K562 (cell line): ENCODE results near the gene ENDOD1. TPM values are rescaled to one million over a fixed set of nuclear protein-coding genes. Genes with fewer than 3 reads are reported as not detected.
A peak's percentile ranks its signal among the peaks of the same experiment; 100 is the strongest.

Experiments used
- ATAC-seq: fragments of 200-7000 bp; cut with Tn5 transposase; 3 replicates; pipeline ENCODE4 v1.9.1; 2020; ENCODE audit warnings: moderate library complexity
- BruUV-seq: library from RNA; stranded (reverse); fragments of 400-500 nt; replicated peaks from 2 replicates; lab custom pipeline; 2021; lab: Mats Ljungman, UMichigan
- CTCF ChIA-PET: fragments of 300-600 bp; formaldehyde crosslinking; extraction: SDS; loops from one replicate; lab custom pipeline; 2021; ENCODE audit warnings: low intra/inter-chr PET ratio; lab: Yijun Ruan, JAX
- POLR2A ChIA-PET: fragments of 300-600, 350-650 bp; sonication (Branson Sonifier 250); formaldehyde crosslinking; extraction: SDS; loops from one replicate; lab custom pipeline; 2021; ENCODE audit warnings: antibody characterized with exemption, inconsistent platforms; lab: Yijun Ruan, JAX
- DNase-seq, 4 experiments: peaks; one replicate each; pipeline versions ENCODE4 v3.0.0 to v3.0.0-alpha.2; 2011 to 2018; ENCODE audit warnings: low spot score in 3 of 4, mixed read lengths in 3 of 4; ENCODE audit errors: extremely low read depth in 1 of 4
- FAIRE-seq: peaks from 2 replicates; lab custom pipeline; 2011; peaks lifted over from hg19 to GRCh38; lab: Jason Lieb, UNC
- H2AFZ ChIP-seq: 2 replicates; pipeline ENCODE4 v1.6.0; 2011; ENCODE audit warnings: low read depth, low read length, control low read depth, inconsistent platforms
- H3K27ac ChIP-seq: fragments of 200-600 bp; 3 replicates; pipeline ENCODE4 v1.8.0; 2011; ENCODE audit warnings: low read depth, mild to moderate bottlenecking, control low read depth, inconsistent platforms, low read length, moderate library complexity, mixed read lengths; ENCODE audit errors: extremely low read depth
- H3K27me3 ChIP-seq, 2 experiments: fragments of 300-600 bp in 1 of 2; 2 replicates in 1 of 2; 3 replicates in 1 of 2; pipeline versions ENCODE4 v1.6.0 to v1.8.0; 2011; ENCODE audit warnings: inconsistent platforms in 2 of 2, low read length in 2 of 2, mild to moderate bottlenecking in 1 of 2, mixed read lengths in 1 of 2, moderate library complexity in 1 of 2; ENCODE audit not compliant: control insufficient read depth in 2 of 2, insufficient read depth in 2 of 2
- H3K36me3 ChIP-seq: fragments of 300-600 bp; 3 replicates; pipeline ENCODE4 v1.8.0; 2011; ENCODE audit warnings: mild to moderate bottlenecking, low read length, inconsistent platforms; ENCODE audit not compliant: control insufficient read depth, insufficient read depth
- H3K4me1 ChIP-seq, 2 experiments: fragments of 200-600 bp in 1 of 2; replicated peaks in 1 of 2; 2 replicates in 1 of 2; 3 replicates in 1 of 2; pipeline versions ENCODE4 v1.5.1 to v1.8.0; 2011; ENCODE audit warnings: inconsistent platforms in 2 of 2, low read length in 2 of 2, mild to moderate bottlenecking in 1 of 2, mixed read lengths in 1 of 2, moderate library complexity in 1 of 2; ENCODE audit not compliant: control insufficient read depth in 2 of 2, insufficient read depth in 2 of 2
- H3K4me2 ChIP-seq: 2 replicates; pipeline ENCODE4 v1.6.1; 2011; ENCODE audit warnings: low read length, control low read depth, inconsistent platforms, mixed read lengths; ENCODE audit not compliant: insufficient read depth
- H3K4me3 ChIP-seq: fragments of 200-600 bp; sonication (generic), shearing (Covaris generic); 2 replicates; pipeline ENCODE4 v1.5.1; 2016; ENCODE audit warnings: control low read depth, inconsistent platforms
- H3K79me2 ChIP-seq: fragments of 200-600 bp; 3 replicates; pipeline ENCODE4 v1.8.0; 2011; ENCODE audit warnings: low read length, inconsistent platforms; ENCODE audit not compliant: control insufficient read depth, insufficient read depth
- H3K9ac ChIP-seq, 2 experiments: 2 replicates each; pipeline versions ENCODE4 v1.6.0 to v1.6.1; 2011; ENCODE audit warnings: low read depth in 2 of 2, low read length in 2 of 2, control low read depth in 1 of 2, inconsistent platforms in 1 of 2, mild to moderate bottlenecking in 1 of 2, mixed read lengths in 1 of 2; ENCODE audit not compliant: insufficient read depth in 1 of 2
- H3K9me1 ChIP-seq: one replicate; pipeline ENCODE4 v1.6.0; 2011; ENCODE audit warnings: inconsistent platforms, mild to moderate bottlenecking, low read length, moderate library complexity; ENCODE audit not compliant: control insufficient read depth, insufficient read depth
- H3K9me3 ChIP-seq: replicated peaks from 2 replicates; pipeline ENCODE4 v1.5.1; 2011; ENCODE audit warnings: low read depth, low read length, inconsistent platforms; ENCODE audit not compliant: control insufficient read depth, insufficient read depth
- H4K20me1 ChIP-seq: replicated peaks from 2 replicates; pipeline ENCODE4 v1.6.1; 2011; ENCODE audit warnings: low read length, inconsistent platforms, mixed read lengths; ENCODE audit not compliant: control insufficient read depth, insufficient read depth
- CC2D1A ChIP-seq: fragments of 450-650 bp; IDR thresholded peaks from 2 replicates; pipeline ENCODE4 v1.6.1; 2017; ENCODE audit warnings: mild to moderate bottlenecking
- CTCF ChIP-seq, 3 experiments: IDR thresholded peaks in 2 of 3; conservative IDR thresholded peaks in 1 of 3; 2 replicates each; pipeline ENCODE4 v1.5.1; 2011 to 2012; ENCODE audit warnings: low read length in 3 of 3, mild to moderate bottlenecking in 3 of 3, control low read depth in 2 of 3, improper control_type of control experiment in 1 of 3, inconsistent platforms in 1 of 3, low read depth in 1 of 3, mixed read lengths in 1 of 3, moderate library complexity in 1 of 3; ENCODE audit not compliant: insufficient read depth in 2 of 3
- DEAF1 ChIP-seq: fragments of 450-650 bp; formaldehyde crosslinking; IDR thresholded peaks from 2 replicates; pipeline ENCODE4 v1.4.0; 2020; ENCODE audit warnings: mild to moderate bottlenecking, moderate library complexity
- DMBX1 ChIP-seq: fragments of 250-450 bp; sonication (Bioruptor Pico); IDR thresholded peaks from 2 replicates; pipeline ENCODE4 v1.8.0; 2022; ENCODE audit warnings: inconsistent platforms, mild to moderate bottlenecking, moderate library complexity, borderline replicate concordance
- REST ChIP-seq, 2 experiments: fragments of 450-650 bp; formaldehyde crosslinking in 1 of 2; IDR thresholded peaks; 2 replicates each; pipeline versions ENCODE4 v1.4.0 to v1.6.1; 2014 to 2020; ENCODE audit warnings: mild to moderate bottlenecking in 2 of 2, borderline replicate concordance in 1 of 2, low read depth in 1 of 2
- SMC3 ChIP-seq: conservative IDR thresholded peaks from 2 replicates; pipeline ENCODE4 v1.6.1; 2011; ENCODE audit warnings: low read depth, low read length, improper control_type of control experiment; ENCODE audit not compliant: insufficient read depth
- TEAD4 ChIP-seq, 2 experiments: sonication (generic) in 1 of 2; formaldehyde crosslinking in 1 of 2; IDR thresholded peaks; 2 replicates each; pipeline versions ENCODE4 v1.6.1 to v1.8.0; 2012 to 2022; ENCODE audit warnings: borderline replicate concordance in 1 of 2, inconsistent platforms in 1 of 2, low read length in 1 of 2, mild to moderate bottlenecking in 1 of 2, missing genetic modification reagents in 1 of 2
- in situ Hi-C: fragments of 300-500 bp; cut with MboI; formaldehyde crosslinking; loops from 4 replicates; pipeline ENCODE4 v1.15.0; 2018; ENCODE audit warnings: inconsistent platforms, mixed read lengths
- intact Hi-C: fragments of 100-400 bp; cut with micrococcal nuclease; formaldehyde crosslinking; loops from 2 replicates; pipeline ENCODE4 v1.14.2; 2022
- polyA plus RNA-seq, 8 experiments: library from polyadenylated mRNA; depleted of rRNA in 4 of 8; stranded (reverse) in 5 of 8; unstranded in 3 of 8; fragments of >200 nt; fragmentation: Nextera tagmentation in 2 of 8; fragmentation: Illumina TruSeq in 1 of 8; extraction: Ambion mirVana in 2 of 8; extraction: Trizol in 1 of 8; gene quantifications; 2 replicates each; pipeline versions ENCODE4 v1.2.1 to v1.2.3, GENCODE V29; 2011 to 2014; ENCODE audit warnings: inconsistent platforms in 1 of 8, missing spikeins in 1 of 8
- total RNA-seq, 7 experiments: library from RNA; depleted of rRNA in 6 of 7; stranded (reverse); fragments of >200 nt in 6 of 7; fragmentation: Illumina TruSeq in 2 of 7; extraction: Trizol in 2 of 7; gene quantifications; 2 replicates each; pipeline versions ENCODE4 v1.2.1 to v1.2.3, GENCODE V29; 2011 to 2021; ENCODE audit warnings: low replicate concordance in 1 of 7

ENDOD1 gene
- total and polyA plus RNA-seq, 9 of the 15 experiments (the other 6 are each of a cell fraction or from before 2014, with no cell fraction given): 4.2 to 11.8 (median 9.3) TPM

GRCh38 chr11:95154514-95154913 lies 64.9 kb downstream of the ENDOD1 start:
- no peak overlapping the region for H3K9ac ChIP-seq
- no peaks in the 10 kb centered on the region for H3K27me3 ChIP-seq
- no peaks in the 10 kb centered on the region for H3K36me3 ChIP-seq
- no peaks in the 10 kb centered on the region for H4K20me1 ChIP-seq
- no TSS peak for BruUV-seq
- no peak overlapping the region for H3K4me3 ChIP-seq
- intact Hi-C loops (loop anchor here (1.0 to 10.0 kb wide), 5 partner anchors 153 to 1273 kb away; no protein-coding TSS in a partner anchor), in situ Hi-C loops (loop anchor here (10.0 kb wide), 1 partner anchor 150 kb away; no protein-coding TSS in a partner anchor)
- H3K9me1 ChIP-seq: no peaks in the 10 kb centered on the region
- peaks cover 19 to 35% of the 10 kb centered on the region in 2 experiments; a peak in 4 of 5 replicates for H3K4me1 ChIP-seq
- ChIA-PET CTCF (interaction anchor here (0.7 to 1.8 kb wide), 3 partner anchors 551 to 1271 kb away, joined by 3 to 8 read pairs (median 7); no protein-coding TSS in a partner anchor), POLR2A (interaction anchor here (0.6 to 2.5 kb wide), 9 partner anchors 21 to 635 kb away, joined by 3 to 10 read pairs (median 3); partner anchors contain the start of gene FAM76B)
- FAIRE-seq (peak; percentile 62), ATAC-seq (peak; percentile 58), DNase-seq (peak; percentile 29 to 77 (median 43))
- no peak overlapping the region for H3K27ac ChIP-seq
- peaks cover 2% of the 10 kb centered on the region; the same call in 1 of the 2 replicates for H3K9me3 ChIP-seq
- no peak overlapping the region for H2AFZ ChIP-seq
- no peak overlapping the region for H3K4me2 ChIP-seq
- no peaks in the 10 kb centered on the region for H3K79me2 ChIP-seq
- peak; percentile 66 to 77 (median 74) for TF ChIP-seq CTCF (IDR thresholded peaks at IDR 0.05 in 2 of 3, conservative IDR thresholded peaks at IDR 0.05 in 1 of 3; ENCODE audit: insufficient read depth in 2 of 3, low read depth in 1 of 3, low read length in 3 of 3)
- 0 out of 2 replicates have a peak, but pooled peaks have one; percentile 26 for TF ChIP-seq CC2D1A
- TF ChIP-seq REST (IDR thresholded peaks at IDR 0.05; ENCODE audit: borderline replicate concordance): peak; percentile 79
- TF ChIP-seq REST (CRISPR knock-in tag; IDR thresholded peaks at IDR 0.05; ENCODE audit: low read depth): no peak
- TF ChIP-seq DEAF1 (CRISPR knock-in tag): peak; percentile 95
- no peak for TF ChIP-seq DMBX1 (CRISPR knock-in tag)
- no peak for TF ChIP-seq TEAD4 (IDR thresholded peaks at IDR 0.05; ENCODE audit: low read length)
- TF ChIP-seq TEAD4 (CRISPR knock-in tag; IDR thresholded peaks at IDR 0.05; ENCODE audit: borderline replicate concordance): no peak
- TF ChIP-seq SMC3: peak; percentile 82
